ENCODE measurements around the gene KCTD17.

Gene KCTD17

DNA sequence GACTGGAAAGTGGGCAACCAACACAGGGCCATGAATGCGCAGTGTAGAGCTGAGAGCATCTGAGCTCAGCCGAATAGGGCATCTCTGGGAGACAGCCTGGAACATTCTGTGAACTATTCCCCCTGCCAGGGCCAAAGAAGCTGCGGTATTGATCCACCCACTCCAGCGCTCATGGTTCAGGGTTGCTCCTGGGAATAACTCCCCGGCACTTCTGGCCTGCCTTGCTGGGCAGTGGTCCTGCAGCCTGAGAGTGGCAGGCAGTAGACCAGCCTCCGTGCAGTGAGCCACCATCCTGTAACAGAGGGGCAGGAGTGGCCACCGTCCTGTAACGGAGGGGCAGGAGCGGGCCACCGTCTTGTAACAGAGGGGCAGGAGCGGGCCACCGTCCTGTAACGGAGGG is 45.8 kb downstream of the KCTD17 start:
- no peak overlapping the region for H3K4me3 ChIP-seq (ENCODE audit: low read length)
- H3K9ac ChIP-seq (ENCODE audit: low read length): no peak overlapping the region
- H3K4me1 ChIP-seq (ENCODE audit: control insufficient read depth, insufficient read depth, low read length): no peaks in the 10 kb centered on the region
- peaks cover 14% of the 10 kb centered on the region for H3K27me3 ChIP-seq (ENCODE audit: control insufficient read depth, insufficient read depth, low read length)
- H3K27ac ChIP-seq (ENCODE audit: low read depth, low read length): no peak overlapping the region
- H3K36me3 ChIP-seq (ENCODE audit: control insufficient read depth, insufficient read depth, low read length): no peaks in the 10 kb centered on the region

- no peaks in the 10 kb centered on the region for H3K36me3 ChIP-seq (ENCODE audit: control insufficient read depth, insufficient read depth, low read length)
- H3K4me3 ChIP-seq (ENCODE audit: low read length): no peak overlapping the region
- no peaks in the 10 kb centered on the region for H3K4me1 ChIP-seq (ENCODE audit: control insufficient read depth, insufficient read depth, low read length)
- no peak overlapping the region for H3K27ac ChIP-seq (ENCODE audit: low read depth, low read length)
- peaks cover 14% of the 10 kb centered on the region for H3K27me3 ChIP-seq (ENCODE audit: control insufficient read depth, insufficient read depth, low read length)
- H3K9ac ChIP-seq (ENCODE audit: low read length): no peak overlapping the region
These were observed 47.5 kb downstream of the KCTD17 start for GRCh38 chr22:37098976-37099591.

DNA sequence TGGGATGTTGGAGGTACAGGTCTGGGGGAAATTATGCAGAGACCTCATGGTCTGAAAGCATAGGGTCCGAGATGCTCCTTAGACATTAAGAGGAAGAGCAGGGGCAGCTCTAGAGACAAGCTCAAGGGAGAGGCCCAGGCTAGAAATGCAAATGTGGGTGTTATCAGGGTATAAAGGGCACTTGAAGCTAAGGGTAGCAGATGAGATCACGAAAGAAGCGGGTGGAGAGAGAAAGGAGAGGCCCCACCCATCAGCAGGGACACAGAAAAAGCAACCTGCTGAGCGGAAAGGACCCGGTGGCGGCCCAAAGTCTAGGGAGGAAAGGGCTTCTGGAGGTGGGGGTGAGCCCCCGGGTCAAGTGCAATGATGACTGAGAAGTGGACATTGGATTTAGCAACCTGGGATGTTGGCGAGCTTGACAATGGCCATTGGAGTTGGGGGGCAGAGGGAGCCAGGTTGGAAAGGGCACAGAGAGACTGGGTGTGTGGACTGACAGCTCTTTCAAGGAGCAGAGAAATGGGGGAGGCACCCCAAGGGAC is 49.1 kb downstream of the KCTD17 start:
- Histone ChIP-seq H3K27me3 (ENCODE audit: control insufficient read depth, insufficient read depth, low read length) (peaks cover 10% of the 10 kb centered on the region), H3K4me3 (ENCODE audit: low read length) (no peak overlapping the region), H3K9ac (ENCODE audit: low read length) (no peak overlapping the region), H3K4me1 (ENCODE audit: control insufficient read depth, insufficient read depth, low read length) (no peaks in the 10 kb centered on the region), H3K27ac (ENCODE audit: low read depth, low read length) (no peak overlapping the region), H3K36me3 (ENCODE audit: control insufficient read depth, insufficient read depth, low read length) (no peaks in the 10 kb centered on the region)

GRCh38 chr22:37101311-37102066 is 49.9 kb downstream of the KCTD17 start:
- H3K27ac ChIP-seq (ENCODE audit: low read depth, low read length): no peak overlapping the region
- no peaks in the 10 kb centered on the region for H3K36me3 ChIP-seq (ENCODE audit: control insufficient read depth, insufficient read depth, low read length)
- H3K27me3 ChIP-seq (ENCODE audit: control insufficient read depth, insufficient read depth, low read length): peaks cover 10% of the 10 kb centered on the region
- H3K4me3 ChIP-seq (ENCODE audit: low read length): no peak overlapping the region
- H3K9ac ChIP-seq (ENCODE audit: low read length): no peak overlapping the region
- H3K4me1 ChIP-seq (ENCODE audit: control insufficient read depth, insufficient read depth, low read length): no peaks in the 10 kb centered on the region

GRCh38 chr22:37103151-37103550 is 51.6 kb downstream of the KCTD17 start:
- H3K9ac ChIP-seq (ENCODE audit: low read length): no peak overlapping the region
- H3K36me3 ChIP-seq (ENCODE audit: control insufficient read depth, insufficient read depth, low read length): no peaks in the 10 kb centered on the region
- no peak overlapping the region for H3K4me3 ChIP-seq (ENCODE audit: low read length)
- no peak overlapping the region for H3K27ac ChIP-seq (ENCODE audit: low read depth, low read length)
- H3K4me1 ChIP-seq (ENCODE audit: control insufficient read depth, insufficient read depth, low read length): no peaks in the 10 kb centered on the region
- H3K27me3 ChIP-seq (ENCODE audit: control insufficient read depth, insufficient read depth, low read length): peaks cover under 1% of the 10 kb centered on the region

DNA sequence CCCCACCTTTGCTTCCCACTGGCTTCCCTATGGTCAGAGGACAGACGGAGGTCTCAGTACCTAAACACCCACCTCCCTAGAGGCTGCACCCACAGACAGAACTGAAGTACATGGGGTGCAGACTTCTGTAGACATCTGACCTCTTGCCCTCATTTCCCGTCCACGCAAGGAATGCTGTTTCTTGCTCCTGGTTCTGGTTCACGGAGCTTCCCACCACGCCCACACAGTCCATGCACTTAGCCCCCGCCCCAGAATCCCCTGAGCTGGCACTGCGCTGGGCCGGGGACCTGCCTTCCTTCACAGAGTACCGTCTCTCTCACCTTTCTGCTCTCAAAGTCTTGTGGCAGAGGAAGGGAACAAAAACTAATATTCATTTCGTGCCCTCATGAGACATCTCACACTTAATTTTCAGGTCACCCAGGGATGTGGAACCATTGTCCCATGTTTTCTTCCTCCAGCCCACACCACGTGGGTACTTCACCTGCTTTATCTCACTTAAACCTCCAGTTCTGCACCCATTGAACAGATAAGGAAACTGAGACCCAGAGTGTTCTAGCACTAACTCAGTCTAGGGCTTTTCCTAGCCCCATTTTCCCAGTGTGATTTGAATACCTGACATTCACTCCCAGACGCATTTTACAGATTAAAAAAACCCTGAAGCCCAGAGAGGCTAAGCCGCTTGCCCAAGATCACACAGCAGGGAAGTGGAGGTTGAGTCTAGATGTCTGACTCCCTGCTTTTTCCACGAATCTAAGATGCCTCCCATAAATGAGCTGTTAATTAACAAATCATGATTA is 52.3 kb downstream of the KCTD17 start:
- Histone ChIP-seq H3K9ac (ENCODE audit: low read length) (no peak overlapping the region), H3K27ac (ENCODE audit: low read depth, low read length) (no peak overlapping the region), H3K27me3 (ENCODE audit: control insufficient read depth, insufficient read depth, low read length) (no peaks in the 10 kb centered on the region), H3K4me1 (ENCODE audit: control insufficient read depth, insufficient read depth, low read length) (no peaks in the 10 kb centered on the region), H3K36me3 (ENCODE audit: control insufficient read depth, insufficient read depth, low read length) (no peaks in the 10 kb centered on the region), H3K4me3 (ENCODE audit: low read length) (no peak overlapping the region)

GRCh38 chr22:37105154-37105553 is 53.6 kb downstream of the KCTD17 start:
- Histone ChIP-seq H3K9ac (ENCODE audit: low read length) (no peak overlapping the region), H3K27me3 (ENCODE audit: control insufficient read depth, insufficient read depth, low read length) (peaks cover 2% of the 10 kb centered on the region), H3K4me3 (ENCODE audit: low read length) (no peak overlapping the region)

DNA sequence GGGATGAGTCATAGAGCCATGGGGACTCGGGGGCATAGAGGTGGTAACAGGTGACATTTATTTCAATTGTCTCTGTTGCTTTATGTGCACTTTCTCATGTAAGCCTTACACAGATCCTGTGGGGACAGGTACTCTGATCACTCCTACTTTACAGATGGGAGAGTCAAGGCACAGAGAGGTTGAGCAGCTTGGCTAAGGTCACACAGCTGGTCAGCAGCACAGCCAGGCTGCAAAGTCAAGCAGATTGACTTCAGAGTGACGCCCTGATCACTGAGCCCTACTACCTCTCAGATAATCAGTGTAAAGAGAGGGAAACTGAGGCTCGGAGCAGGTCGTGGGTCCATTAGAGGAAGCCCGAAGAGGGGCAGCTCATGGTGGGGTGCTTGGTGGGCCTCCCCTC is 54.4 kb downstream of the KCTD17 start:
- Histone ChIP-seq H3K27me3 (ENCODE audit: control insufficient read depth, insufficient read depth, low read length) (peaks cover 2% of the 10 kb centered on the region), H3K27ac (ENCODE audit: low read depth, low read length) (no peak overlapping the region), H3K36me3 (ENCODE audit: control insufficient read depth, insufficient read depth, low read length) (no peaks in the 10 kb centered on the region), H3K4me3 (ENCODE audit: low read length) (no peak overlapping the region), H3K4me1 (ENCODE audit: control insufficient read depth, insufficient read depth, low read length) (no peaks in the 10 kb centered on the region), H3K9ac (ENCODE audit: low read length) (no peak overlapping the region)

More at GRCh38 chr22:37105154-37105553, 53.6 kb downstream of the KCTD17 start:
- Histone ChIP-seq H3K36me3 (ENCODE audit: control insufficient read depth, insufficient read depth, low read length) (no peaks in the 10 kb centered on the region), H3K27ac (ENCODE audit: low read depth, low read length) (no peak overlapping the region), H3K4me1 (ENCODE audit: control insufficient read depth, insufficient read depth, low read length) (no peaks in the 10 kb centered on the region)

DNA sequence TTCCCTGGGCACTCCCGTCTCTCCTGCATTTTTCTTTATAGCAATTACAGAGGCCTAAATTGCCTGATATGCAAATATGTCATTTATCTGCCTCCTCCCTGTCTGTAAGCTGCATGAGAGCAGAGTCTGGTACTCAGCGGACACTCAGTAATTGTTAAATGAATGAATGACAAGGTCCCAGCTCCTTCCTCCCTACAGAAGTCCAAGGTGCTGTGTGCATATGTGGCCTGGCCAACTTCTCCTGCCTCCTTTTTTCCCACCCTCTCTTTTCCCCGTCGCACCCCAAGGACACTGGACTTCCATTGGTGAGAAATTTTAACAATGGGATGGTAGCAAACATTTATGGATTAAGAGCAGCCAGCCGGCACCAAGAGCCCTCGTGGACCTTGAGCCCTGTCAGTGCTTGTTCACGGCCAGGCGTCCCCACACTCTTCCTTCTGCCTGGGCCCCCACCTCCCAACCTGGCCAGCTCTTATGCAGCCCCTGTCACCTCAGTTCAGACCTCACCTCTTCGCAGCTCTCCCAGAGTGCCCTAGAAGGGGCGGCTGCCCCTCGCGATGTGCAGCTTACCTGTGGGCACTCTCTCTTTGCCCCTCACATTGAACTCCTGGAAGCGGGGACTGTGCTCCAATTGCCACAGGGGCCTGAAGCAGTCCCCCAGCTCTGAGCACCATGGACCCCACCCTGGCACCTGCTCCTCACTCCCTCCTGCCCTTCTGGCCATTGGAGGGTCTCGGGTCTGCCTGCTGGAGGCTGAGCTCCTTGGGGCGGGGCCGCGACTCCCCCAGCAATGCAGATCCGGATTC is 56.5 kb downstream of the KCTD17 start:
- Histone ChIP-seq H3K4me1 (ENCODE audit: control insufficient read depth, insufficient read depth, low read length) (no peaks in the 10 kb centered on the region), H3K27me3 (ENCODE audit: control insufficient read depth, insufficient read depth, low read length) (peaks cover 2% of the 10 kb centered on the region), H3K27ac (ENCODE audit: low read depth, low read length) (no peak overlapping the region), H3K4me3 (ENCODE audit: low read length) (no peak overlapping the region), H3K36me3 (ENCODE audit: control insufficient read depth, insufficient read depth, low read length) (no peaks in the 10 kb centered on the region), H3K9ac (ENCODE audit: low read length) (no peak overlapping the region)

DNA sequence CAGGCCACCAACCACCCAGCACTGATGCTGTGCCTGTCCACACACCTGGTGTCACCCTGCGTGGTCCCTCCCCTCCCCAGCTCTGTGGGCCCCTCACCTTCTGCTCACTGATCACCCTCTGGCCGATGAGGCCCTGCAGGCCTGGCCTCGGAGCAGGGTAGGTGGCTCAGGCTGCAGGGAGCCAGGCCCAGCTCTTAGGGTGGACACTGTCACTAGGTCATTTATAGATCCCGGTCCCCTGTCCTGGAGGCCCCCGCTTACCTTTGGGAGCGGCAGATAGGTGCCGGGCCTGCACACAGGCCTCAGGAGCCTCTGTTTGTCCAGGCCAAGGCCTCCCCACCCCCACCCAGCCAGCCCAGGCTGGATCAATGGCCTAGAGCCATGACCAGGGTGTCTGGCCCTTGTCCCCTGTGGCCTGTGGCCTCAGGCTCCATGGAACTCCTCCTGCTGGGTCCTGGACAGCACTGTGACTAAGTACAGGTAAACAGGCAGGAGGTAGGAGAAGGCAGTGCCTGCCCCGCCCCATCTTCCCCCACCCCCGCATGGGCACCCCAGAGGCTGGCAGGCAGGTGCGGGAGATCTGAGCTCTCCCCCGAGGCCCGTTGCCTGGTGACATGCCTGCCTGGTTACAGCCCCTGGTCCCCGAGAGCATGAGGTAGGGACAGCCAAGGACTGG is 57.8 kb downstream of the KCTD17 start, which contains the start of gene TMPRSS6:
TSS of gene TMPRSS6 (minus strand) at position 472 of the 676 bp plus-strand sequence. CDS start 6,296 bp downstream, outside the sequence.
- Histone ChIP-seq H3K4me3 (ENCODE audit: low read length) (no peak within 1 kb of the TSS), H3K27ac (ENCODE audit: low read depth, low read length) (no peak within 1 kb of the TSS), H3K27me3 (ENCODE audit: control insufficient read depth, insufficient read depth, low read length) (peaks cover 2% of the 10 kb centered on the region), H3K4me1 (ENCODE audit: control insufficient read depth, insufficient read depth, low read length) (no peaks in the 10 kb centered on the region), H3K36me3 (ENCODE audit: control insufficient read depth, insufficient read depth, low read length) (no peaks in the 10 kb centered on the region), H3K9ac (ENCODE audit: low read length) (no peak within 1 kb of the TSS)

- no peak overlapping the region for H3K27ac ChIP-seq (ENCODE audit: low read depth, low read length)
- no peak overlapping the region for H3K4me3 ChIP-seq (ENCODE audit: low read length)
- no peaks in the 10 kb centered on the region for H3K4me1 ChIP-seq (ENCODE audit: control insufficient read depth, insufficient read depth, low read length)
- H3K36me3 ChIP-seq (ENCODE audit: control insufficient read depth, insufficient read depth, low read length): no peaks in the 10 kb centered on the region
- H3K27me3 ChIP-seq (ENCODE audit: control insufficient read depth, insufficient read depth, low read length): peaks cover 2% of the 10 kb centered on the region
- no peak overlapping the region for H3K9ac ChIP-seq (ENCODE audit: low read length)
These were observed 59.7 kb downstream of the KCTD17 start for GRCh38 chr22:37111156-37111717.
